HEK293 (cell line): Measurements from ENCODE around the gene NDUFS2.

Experiments
- CTCF ChIA-PET: fragments of 350-600 bp; formaldehyde crosslinking; extraction: SDS; loops from one replicate; lab custom pipeline; 2021; ENCODE audit warnings: antibody characterized with exemption; lab: Yijun Ruan, JAX
- POLR2A ChIA-PET: fragments of 300-600 bp; formaldehyde crosslinking; extraction: SDS; loops from one replicate; lab custom pipeline; 2020; ENCODE audit warnings: antibody characterized with exemption, inconsistent platforms; lab: Yijun Ruan, JAX
- H3K27ac ChIP-seq: fragments of 200-500 bp; sonication (Bioruptor generic); 2 replicates; pipeline ENCODE4 v1.5.1; 2014; ENCODE audit warnings: low read depth, low read length, control low read depth, inconsistent platforms; ENCODE audit errors: extremely low read depth
- H3K36me3 ChIP-seq, 2 experiments: fragments of 200-500 bp in 1 of 2; sonication (Bioruptor generic) in 1 of 2; 1 replicate in 1 of 2; 2 replicates in 1 of 2; pipeline ENCODE4 v1.5.1; 2014 to 2017; ENCODE audit warnings: inconsistent platforms in 2 of 2, low read length in 2 of 2; ENCODE audit not compliant: control insufficient read depth in 2 of 2, insufficient read depth in 1 of 2
- H3K4me1 ChIP-seq: fragments of 200-500 bp; sonication (Bioruptor generic); 2 replicates; pipeline ENCODE4 v1.5.1; 2014; ENCODE audit warnings: mild to moderate bottlenecking, low read length, inconsistent platforms; ENCODE audit not compliant: control insufficient read depth, insufficient read depth
- H3K4me3 ChIP-seq: 2 replicates; pipeline ENCODE4 v1.5.1; 2011; ENCODE audit warnings: low read depth, mild to moderate bottlenecking, control low read depth, low read length, moderate library complexity
- H3K9me3 ChIP-seq: fragments of 200-500 bp; sonication (Bioruptor generic); 2 replicates; pipeline ENCODE4 v1.5.1; 2014; ENCODE audit warnings: low read depth, low read length, inconsistent platforms; ENCODE audit not compliant: control insufficient read depth, insufficient read depth
- BCL11B ChIP-seq: fragments of 450-650 bp; formaldehyde crosslinking; IDR thresholded peaks from 2 replicates; pipeline ENCODE4 v1.5.1; 2016; ENCODE audit warnings: low read depth, missing biosample characterization, missing genetic modification characterization
- ELK4 ChIP-seq: IDR thresholded peaks from 2 replicates; pipeline ENCODE4 v1.6.1; 2011; ENCODE audit warnings: mild to moderate bottlenecking, low read depth, low read length, borderline replicate concordance
- PATZ1 ChIP-seq: fragments of 450-650 bp; formaldehyde crosslinking; IDR thresholded peaks from 2 replicates; pipeline ENCODE4 v1.5.1; 2016; ENCODE audit warnings: missing biosample characterization, missing genetic modification characterization
- REST ChIP-seq: fragments of 450-650 bp; formaldehyde crosslinking; IDR thresholded peaks from 2 replicates; pipeline ENCODE4 v1.5.1; 2016; ENCODE audit warnings: missing biosample characterization, missing genetic modification characterization
- SP2 ChIP-seq: fragments of 450-650 bp; formaldehyde crosslinking; IDR thresholded peaks from 2 replicates; pipeline ENCODE4 v1.5.1; 2016; ENCODE audit warnings: missing biosample characterization, missing genetic modification characterization
- WT1 ChIP-seq: fragments of 450-650 bp; formaldehyde crosslinking; IDR thresholded peaks from 2 replicates; pipeline ENCODE4 v1.5.1; 2016; ENCODE audit warnings: missing biosample characterization, missing genetic modification characterization
- ZBTB17 ChIP-seq: fragments of 450-650 bp; formaldehyde crosslinking; IDR thresholded peaks from 2 replicates; pipeline ENCODE4 v1.5.1; 2016; ENCODE audit warnings: missing biosample characterization, missing genetic modification characterization
- ZBTB20 ChIP-seq: fragments of 450-650 bp; formaldehyde crosslinking; IDR thresholded peaks from 2 replicates; pipeline ENCODE4 v1.5.1; 2016; ENCODE audit warnings: missing biosample characterization, missing genetic modification characterization
- ZBTB8A ChIP-seq: fragments of 450-650 bp; formaldehyde crosslinking; IDR thresholded peaks from 2 replicates; pipeline ENCODE4 v1.5.1; 2016; ENCODE audit warnings: missing biosample characterization, missing genetic modification characterization
- ZNF2 ChIP-seq: fragments of 450-650 bp; formaldehyde crosslinking; IDR thresholded peaks from 2 replicates; pipeline ENCODE4 v1.5.1; 2016; ENCODE audit warnings: missing biosample characterization, missing genetic modification characterization
- ZNF341 ChIP-seq: fragments of 450-650 bp; formaldehyde crosslinking; IDR thresholded peaks from 2 replicates; pipeline ENCODE4; 2016; ENCODE audit warnings: low read depth, missing biosample characterization, missing genetic modification characterization
- ZNF362 ChIP-seq: fragments of 450-650 bp; formaldehyde crosslinking; IDR thresholded peaks from 2 replicates; pipeline ENCODE4 v1.5.1; 2016; ENCODE audit warnings: missing biosample characterization, missing genetic modification characterization
- ZNF391 ChIP-seq: fragments of 450-650 bp; formaldehyde crosslinking; IDR thresholded peaks from 2 replicates; pipeline ENCODE4 v1.5.1; 2016; ENCODE audit warnings: low read depth, missing biosample characterization, missing genetic modification characterization, borderline replicate concordance
- ZNF394 ChIP-seq: fragments of 450-650 bp; formaldehyde crosslinking; IDR thresholded peaks from 2 replicates; pipeline ENCODE4 v1.5.1; 2016; ENCODE audit warnings: missing biosample characterization, missing genetic modification characterization, mild to moderate bottlenecking, moderate library complexity, borderline replicate concordance
- ZNF558 ChIP-seq: fragments of 450-650 bp; formaldehyde crosslinking; IDR thresholded peaks from 2 replicates; pipeline ENCODE4 v1.5.1; 2016; ENCODE audit warnings: missing biosample characterization, missing genetic modification characterization
- ZNF768 ChIP-seq: fragments of 450-650 bp; formaldehyde crosslinking; IDR thresholded peaks from 2 replicates; pipeline ENCODE4 v1.5.1; 2018; ENCODE audit warnings: missing biosample characterization, mild to moderate bottlenecking, missing genetic modification characterization

Gene NDUFS2

GRCh38 chr1:161198194-161198896 lies 3.8 kb upstream of the NDUFS2 start (continued):
- peak; percentile 32; the same call in 1 of the 2 replicates for TF ChIP-seq REST
- TF ChIP-seq ZNF768, result no peak
- TF ChIP-seq ZNF391 (tag by site-specific recombination), result no peak
- 0 out of 2 replicates have a peak, but pooled peaks have one; percentile 14 for TF ChIP-seq ZNF341 (tag by site-specific recombination)
- peak; percentile 70; the same call in 1 of the 2 replicates for TF ChIP-seq PATZ1 (tag by site-specific recombination)
- TF ChIP-seq ZNF394 (tag by site-specific recombination), result peak; percentile 43; the same call in 1 of the 2 replicates
- TF ChIP-seq ZNF2 (tag by site-specific recombination), result no peak
- TF ChIP-seq WT1 (tag by site-specific recombination), result no peak
- TF ChIP-seq ZBTB8A (tag by site-specific recombination), result peak; percentile 51
- TF ChIP-seq, all 188 proteins: peak for 17

- POLR2A ChIA-PET, result interaction anchor here (0.5 to 1.9 kb wide), 7 partner anchors 10 to 241 kb away, joined by 3 to 7 read pairs (median 3); partner anchors contain the start of gene TOMM40L
- CTCF ChIA-PET, result interaction anchor here (0.7 to 1.9 kb wide), 7 partner anchors 10 to 183 kb away, joined by 3 to 14 read pairs (median 4); no protein-coding TSS in a partner anchor
- no peak within 1 kb of the TSS for H3K4me3 ChIP-seq
- no peak for TF ChIP-seq BCL11B (tag by site-specific recombination)
- peak; percentile 48; the same call in 1 of the 2 replicates for TF ChIP-seq ZNF362 (tag by site-specific recombination)
- TF ChIP-seq ELK4, result no peak
- 0 out of 2 replicates have a peak, but pooled peaks have one; percentile 7 for TF ChIP-seq ZBTB20 (tag by site-specific recombination)
- 0 out of 2 replicates have a peak, but pooled peaks have one; percentile 25 for TF ChIP-seq ZNF558 (tag by site-specific recombination)
- TF ChIP-seq ZNF341 (tag by site-specific recombination), result no peak
- peak; percentile 36 for TF ChIP-seq SP2 (tag by site-specific recombination)
- TF ChIP-seq ZBTB17 (tag by site-specific recombination), result peak; percentile 71; the same call in 1 of the 2 replicates
- peaks cover 8% of the 10 kb centered on the region in 2 experiments; a peak in 2 of 3 replicates for H3K36me3 ChIP-seq
- peaks cover 9% of the 10 kb centered on the region; the same call in 1 of the 2 replicates for H3K4me1 ChIP-seq
- no peaks in the 10 kb centered on the region for H3K9me3 ChIP-seq
- no peak within 1 kb of the TSS; the same call in 1 of the 2 replicates for H3K27ac ChIP-seq
Observed at GRCh38 chr1:161198897-161199431, 3.2 kb upstream of the NDUFS2 start, which contains the start of gene ADAMTS4. Gene ADAMTS4, minus strand, starts transcription at chr1:161199054. Its CDS starts 427 bp downstream, at chr1:161198627.
